OCI-LY7 (cell line): ENCODE measurements around the gene RNF125. TPM values are rescaled to one million over a fixed set of nuclear protein-coding genes. Genes with fewer than 3 reads are reported as not detected.

ENCODE experiments used
- BruUV-seq: library from RNA; stranded (reverse); fragments of 400-500 nt; replicated peaks from 2 replicates; lab custom pipeline; 2021; lab: Mats Ljungman, UMichigan
- CTCF ChIA-PET: fragments of 300-600 bp; sonication (Branson Sonifier 250); formaldehyde crosslinking; loops from one replicate; lab custom pipeline; 2022; ENCODE audit warnings: antibody characterized with exemption; ENCODE audit not compliant: unreplicated experiment; lab: Charles Lee
- POLR2A ChIA-PET: fragments of 300-600 bp; sonication (Branson Sonifier 250); formaldehyde crosslinking; loops from one replicate; lab custom pipeline; 2022; ENCODE audit warnings: antibody characterized with exemption; lab: Charles Lee
- DNase-seq: peaks from one replicate; pipeline ENCODE4 v3.0.0-alpha.2; 2015; ENCODE audit warnings: low spot score
- H2AFZ ChIP-seq: fragments of 200-600 bp; sonication (generic), shearing (Covaris generic); 2 replicates; pipeline ENCODE4 v1.6.1; 2014; ENCODE audit warnings: mild to moderate bottlenecking, antibody characterized with exemption, low read length, moderate library complexity
- H3K27ac ChIP-seq: fragments of 200-600 bp; sonication (generic); 2 replicates; pipeline ENCODE4 v1.5.1; 2014; ENCODE audit warnings: mixed run types, low read depth, mild to moderate bottlenecking, moderate library complexity, low read length, inconsistent platforms; ENCODE audit not compliant: poor library complexity, severe bottlenecking
- H3K36me3 ChIP-seq: fragments of 200-600 bp; sonication (generic); 2 replicates; pipeline ENCODE4 v1.6.1; 2014; ENCODE audit warnings: mild to moderate bottlenecking, antibody characterized with exemption, low read length, moderate library complexity, mixed read lengths; ENCODE audit not compliant: insufficient read depth
- H3K4me1 ChIP-seq: fragments of 200-600 bp; sonication (generic); 2 replicates; pipeline ENCODE4 v1.5.1; 2014; ENCODE audit warnings: mild to moderate bottlenecking, low read length; ENCODE audit not compliant: insufficient read depth, poor library complexity, severe bottlenecking
- H3K4me2 ChIP-seq: fragments of 200-600 bp; sonication (generic); 2 replicates; pipeline ENCODE4 v1.6.1; 2014; ENCODE audit warnings: mild to moderate bottlenecking, low read length
- H3K4me3 ChIP-seq: fragments of 200-600 bp; sonication (generic); 2 replicates; pipeline ENCODE4 v1.5.1; 2014; ENCODE audit warnings: mild to moderate bottlenecking, low read depth, low read length; ENCODE audit not compliant: poor library complexity, severe bottlenecking
- H3K79me2 ChIP-seq: fragments of 200-600 bp; sonication (generic); 2 replicates; pipeline ENCODE4 v1.6.1; 2016; ENCODE audit warnings: low read depth, mild to moderate bottlenecking, low read length, moderate library complexity, mixed read lengths; ENCODE audit not compliant: insufficient read depth
- H3K9me2 ChIP-seq: fragments of 200-600 bp; sonication (generic); 2 replicates; pipeline ENCODE4 v1.6.1; 2016; ENCODE audit warnings: mild to moderate bottlenecking, low read length, mixed read lengths; ENCODE audit not compliant: insufficient read depth
- H3K9me3 ChIP-seq: fragments of 200-600 bp; sonication (generic); 2 replicates; pipeline ENCODE4 v1.6.1; 2014; ENCODE audit warnings: mild to moderate bottlenecking, mixed run types, low read length, mixed read lengths
- H4K20me1 ChIP-seq: fragments of 200-600 bp; sonication (generic); 2 replicates; pipeline ENCODE4 v1.6.1; 2014; ENCODE audit warnings: mild to moderate bottlenecking, antibody characterized with exemption, low read length, moderate library complexity, mixed read lengths; ENCODE audit not compliant: insufficient read depth
- CTCF ChIP-seq: fragments of 200-600 bp; sonication (generic); conservative IDR thresholded peaks from 2 replicates; pipeline ENCODE4 v1.5.1; 2014; ENCODE audit warnings: mild to moderate bottlenecking, antibody characterized with exemption, low read length, moderate library complexity, mixed read lengths
- EZH2phosphoT487 ChIP-seq: fragments of 200-600 bp; sonication (generic); IDR thresholded peaks from 2 replicates; pipeline ENCODE4 v1.6.1; 2018; ENCODE audit warnings: low read depth, borderline replicate concordance, mild to moderate bottlenecking, mixed run types, antibody characterized with exemption, low read length, moderate library complexity, mixed read lengths
- intact Hi-C: fragments of 100-400 bp; cut with micrococcal nuclease; formaldehyde crosslinking; loops from one replicate; pipeline ENCODE4 v1.10.0; 2022; ENCODE audit not compliant: unreplicated experiment
- total RNA-seq, 2 experiments: library from RNA; depleted of rRNA in 1 of 2; stranded (reverse); fragments of >200 nt in 1 of 2; shearing (Covaris generic) in 1 of 2; gene quantifications; 2 replicates each; pipeline ENCODE4 v1.2.3, GENCODE V29; 2014 to 2022

RNF125 gene
- total RNA-seq, 2 experiments from 2014 or later = 1.2 to 3.2 TPM

- intact Hi-C loops = loop anchor here (10.0 kb wide), 1 partner anchor 419 kb away; no protein-coding TSS in a partner anchor
- DNase-seq = peak; percentile 4
- POLR2A ChIA-PET = interaction anchor here (0.5 to 0.9 kb wide), 3 partner anchors 99 to 326 kb away, joined by 3 read pairs; no protein-coding TSS in a partner anchor
- Histone ChIP-seq H3K4me1 (no peaks in the 10 kb centered on the region), H3K27ac (no peak overlapping the region), H3K36me3 (no peaks in the 10 kb centered on the region), H3K79me2 (no peaks in the 10 kb centered on the region), H2AFZ (no peak overlapping the region), H3K9me3 (no peaks in the 10 kb centered on the region), H3K4me3 (no peak overlapping the region), H3K4me2 (no peak overlapping the region), H3K9me2 (no peaks in the 10 kb centered on the region), H4K20me1 (no peaks in the 10 kb centered on the region)
- no TSS peak for BruUV-seq
- CTCF ChIA-PET = no interaction called here
- TF ChIP-seq EZH2phosphoT487 (no peak), CTCF (no peak)
Observed at GRCh38 chr18:31973929-31974546, 44.6 kb upstream of the RNF125 start.

GRCh38 chr18:31976242-31976641 lies 42.4 kb upstream of the RNF125 start:
- TF ChIP-seq CTCF (no peak), EZH2phosphoT487 (no peak)
- BruUV-seq = no TSS peak
- H3K36me3 ChIP-seq = no peaks in the 10 kb centered on the region
- POLR2A ChIA-PET = no interaction called here
- no peaks in the 10 kb centered on the region for H4K20me1 ChIP-seq
- no peaks in the 10 kb centered on the region for H3K79me2 ChIP-seq
- H3K4me1 ChIP-seq = no peaks in the 10 kb centered on the region
- CTCF ChIA-PET = no interaction called here
- DNase-seq = no peak
- no peaks in the 10 kb centered on the region for H3K9me2 ChIP-seq
- no peak overlapping the region for H3K4me3 ChIP-seq
- no peak overlapping the region for H2AFZ ChIP-seq
- H3K4me2 ChIP-seq = no peak overlapping the region
- no peak overlapping the region for H3K27ac ChIP-seq
- intact Hi-C loops = loop anchor here (5.0 to 10.0 kb wide), 2 partner anchors 154 to 421 kb away; no protein-coding TSS in a partner anchor
- H3K9me3 ChIP-seq = no peaks in the 10 kb centered on the region

GRCh38 chr18:31977270-31977872 lies 41.3 kb upstream of the RNF125 start:
- no peak overlapping the region for H3K4me2 ChIP-seq
- BruUV-seq = no TSS peak
- H4K20me1 ChIP-seq = no peaks in the 10 kb centered on the region
- no peaks in the 10 kb centered on the region for H3K4me1 ChIP-seq
- H3K36me3 ChIP-seq = no peaks in the 10 kb centered on the region
- H3K4me3 ChIP-seq = no peak overlapping the region
- no peak overlapping the region for H2AFZ ChIP-seq
- no peaks in the 10 kb centered on the region for H3K79me2 ChIP-seq
- intact Hi-C loops = loop anchor here (5.0 to 10.0 kb wide), 2 partner anchors 155 to 423 kb away; no protein-coding TSS in a partner anchor
- POLR2A ChIA-PET = no interaction called here
- H3K27ac ChIP-seq = no peak overlapping the region
- TF ChIP-seq EZH2phosphoT487 (no peak), CTCF (peak; percentile 72)
- DNase-seq = peak; percentile 48
- no peaks in the 10 kb centered on the region for H3K9me3 ChIP-seq
- no peaks in the 10 kb centered on the region for H3K9me2 ChIP-seq
- CTCF ChIA-PET = no interaction called here
